Measurements from ENCODE around the gene TUNAR.

DNA sequence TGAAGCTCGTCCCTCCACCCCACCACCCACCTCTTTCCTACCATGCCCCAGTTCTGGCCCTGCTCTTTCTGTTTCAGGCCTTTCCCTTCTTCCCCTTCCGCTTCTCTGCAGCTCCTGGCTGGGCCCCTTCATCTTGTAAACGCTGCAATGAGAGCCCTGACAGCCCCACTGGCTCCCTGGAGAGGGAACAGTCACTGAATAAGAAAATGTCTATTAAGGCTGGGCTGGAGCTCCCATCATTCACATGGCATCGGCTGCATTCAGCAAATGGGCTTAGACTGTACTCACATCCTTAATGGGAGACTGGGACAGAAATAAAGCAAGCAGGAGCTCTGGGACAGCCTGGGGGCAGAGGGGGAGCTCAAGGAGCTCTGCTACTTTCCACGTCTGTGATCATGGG lies 45.2 kb upstream of the TUNAR start:
- TF ChIP-seq POLR2AphosphoS5 (IDR thresholded peaks at IDR 0.05) (no peak), EZH2 (IDR thresholded peaks at IDR 0.05; ENCODE audit: borderline replicate concordance, insufficient read depth, low read length, poor library complexity, severe bottlenecking) (no peak), RAD21 (conservative IDR thresholded peaks at IDR 0.05) (no peak), REST (IDR thresholded peaks at IDR 0.05; ENCODE audit: borderline replicate concordance) (no peak), MXI1 (conservative IDR thresholded peaks at IDR 0.05; ENCODE audit: poor library complexity, severe bottlenecking) (no peak), EP300 (conservative IDR thresholded peaks at IDR 0.05; ENCODE audit: poor library complexity, severe bottlenecking) (peak; percentile 40), TAF1 (IDR thresholded peaks at IDR 0.05; ENCODE audit: low read depth) (no peak)
- TF ChIP-seq, protein P1, sequence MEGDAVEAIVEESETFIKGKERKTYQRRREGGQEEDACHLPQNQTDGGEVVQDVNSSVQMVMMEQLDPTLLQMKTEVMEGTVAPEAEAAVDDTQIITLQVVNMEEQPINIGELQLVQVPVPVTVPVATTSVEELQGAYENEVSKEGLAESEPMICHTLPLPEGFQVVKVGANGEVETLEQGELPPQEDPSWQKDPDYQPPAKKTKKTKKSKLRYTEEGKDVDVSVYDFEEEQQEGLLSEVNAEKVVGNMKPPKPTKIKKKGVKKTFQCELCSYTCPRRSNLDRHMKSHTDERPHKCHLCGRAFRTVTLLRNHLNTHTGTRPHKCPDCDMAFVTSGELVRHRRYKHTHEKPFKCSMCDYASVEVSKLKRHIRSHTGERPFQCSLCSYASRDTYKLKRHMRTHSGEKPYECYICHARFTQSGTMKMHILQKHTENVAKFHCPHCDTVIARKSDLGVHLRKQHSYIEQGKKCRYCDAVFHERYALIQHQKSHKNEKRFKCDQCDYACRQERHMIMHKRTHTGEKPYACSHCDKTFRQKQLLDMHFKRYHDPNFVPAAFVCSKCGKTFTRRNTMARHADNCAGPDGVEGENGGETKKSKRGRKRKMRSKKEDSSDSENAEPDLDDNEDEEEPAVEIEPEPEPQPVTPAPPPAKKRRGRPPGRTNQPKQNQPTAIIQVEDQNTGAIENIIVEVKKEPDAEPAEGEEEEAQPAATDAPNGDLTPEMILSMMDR (IDR thresholded peaks at IDR 0.05; ENCODE audit: poor library complexity, severe bottlenecking) = no peak
